NCI-H1694 (cell line): ENCODE results near the gene OR1L6.

ENCODE experiments used
- DNase-seq: peaks from one replicate; lab custom pipeline; 2025; lab: John Stamatoyannopoulos, UW

OR1L6 gene, protein sequence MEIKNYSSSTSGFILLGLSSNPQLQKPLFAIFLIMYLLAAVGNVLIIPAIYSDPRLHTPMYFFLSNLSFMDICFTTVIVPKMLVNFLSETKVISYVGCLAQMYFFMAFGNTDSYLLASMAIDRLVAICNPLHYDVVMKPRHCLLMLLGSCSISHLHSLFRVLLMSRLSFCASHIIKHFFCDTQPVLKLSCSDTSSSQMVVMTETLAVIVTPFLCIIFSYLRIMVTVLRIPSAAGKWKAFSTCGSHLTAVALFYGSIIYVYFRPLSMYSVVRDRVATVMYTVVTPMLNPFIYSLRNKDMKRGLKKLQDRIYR

DNA sequence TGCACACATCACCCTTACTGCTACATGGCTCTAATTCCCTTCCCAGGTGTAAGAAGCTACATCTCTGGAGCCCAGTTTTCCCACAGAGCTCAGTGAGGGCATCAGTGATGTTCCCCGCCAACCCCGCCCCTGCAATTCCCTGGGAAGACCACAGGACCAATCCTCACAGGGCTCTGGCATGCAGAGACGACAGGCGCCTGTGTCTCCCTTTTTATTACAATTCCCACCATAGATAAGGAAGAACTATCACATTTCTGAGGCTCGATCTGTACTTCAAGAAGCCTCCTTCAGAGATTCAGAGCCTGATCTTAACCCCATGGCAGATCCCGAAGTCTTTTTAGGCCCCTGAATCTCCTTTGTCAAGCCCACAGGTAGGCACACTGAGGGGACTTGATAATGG is at the start of gene OR1L6:
Gene OR1L6, plus strand, starts transcription at position 301 of the 400 bp plus-strand sequence. CDS start 7,545 bp downstream, outside the sequence.
- DNase-seq, result no peak

GRCh38 chr9:122695696-122696095 is 46.4 kb upstream of the OR1L6 start:
- no peak for DNase-seq

DNA sequence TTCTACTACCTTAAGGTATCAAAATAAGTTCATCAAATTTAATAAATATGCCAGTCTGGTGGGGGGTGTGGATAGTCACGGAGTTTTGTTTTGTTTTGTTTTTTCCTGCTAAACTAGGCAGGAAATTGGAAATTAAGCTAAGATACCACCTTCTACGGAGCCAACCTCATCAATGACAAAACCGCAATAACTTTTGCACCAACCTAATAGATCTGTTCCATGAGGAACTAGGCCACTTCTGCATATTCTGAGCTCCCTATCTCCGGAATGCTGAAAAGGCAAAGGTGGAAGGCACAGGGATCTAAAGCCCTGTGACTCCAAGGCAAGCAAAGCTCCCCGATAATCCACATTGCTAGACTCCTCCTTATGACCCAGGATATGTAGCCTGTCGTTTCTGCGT is 24.1 kb upstream of the OR1L6 start:
- DNase-seq, result no peak

DNA sequence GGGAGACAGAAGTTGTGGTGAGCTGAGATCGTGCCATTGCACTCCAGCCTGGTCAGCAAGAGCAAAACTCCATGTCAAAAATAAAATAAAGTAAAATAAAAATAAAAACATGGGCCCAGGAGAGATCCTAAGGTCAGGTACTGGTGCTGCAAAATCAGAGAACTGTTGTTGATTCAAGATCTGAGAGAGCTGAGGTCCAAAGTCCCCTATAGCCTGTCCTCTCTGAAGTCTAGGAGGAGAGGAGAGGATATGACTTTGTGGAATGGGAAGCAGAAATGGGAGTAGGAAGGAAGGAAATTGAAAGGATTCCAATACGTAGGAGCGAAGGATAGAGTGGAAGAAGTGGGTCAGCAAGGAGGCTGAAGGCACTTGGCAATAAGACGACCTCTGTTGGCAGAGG is 22.9 kb upstream of the OR1L6 start:
- no peak for DNase-seq

- no peak for DNase-seq
These were observed 18.4 kb upstream of the OR1L6 start, which contains the start of gene OR1L4 for GRCh38 chr9:122723690-122724089. OR1L4 (plus strand) TSS chr9:122723990; CDS start chr9:122723990, 0 bp downstream.

DNA sequence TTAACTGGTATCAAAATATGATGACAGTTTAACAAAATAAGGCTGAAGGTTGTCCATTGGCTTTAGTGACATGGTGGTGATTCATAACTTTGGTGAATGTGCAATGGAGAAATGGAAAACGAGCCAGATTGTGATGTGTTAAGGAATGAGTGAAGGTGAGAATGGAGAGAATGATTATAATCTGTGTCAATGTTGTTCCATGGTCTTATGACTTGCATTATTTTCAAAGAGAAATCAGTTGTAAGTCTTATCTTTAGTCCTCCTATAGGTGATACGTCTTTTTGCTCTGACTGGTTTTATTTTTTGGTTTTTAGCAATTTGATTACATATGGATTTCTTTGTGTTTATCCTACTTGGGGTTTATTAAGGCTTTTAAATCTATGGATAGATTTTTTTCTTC is 12.7 kb downstream of the OR1L6 start:
- DNase-seq, result no peak

DNA sequence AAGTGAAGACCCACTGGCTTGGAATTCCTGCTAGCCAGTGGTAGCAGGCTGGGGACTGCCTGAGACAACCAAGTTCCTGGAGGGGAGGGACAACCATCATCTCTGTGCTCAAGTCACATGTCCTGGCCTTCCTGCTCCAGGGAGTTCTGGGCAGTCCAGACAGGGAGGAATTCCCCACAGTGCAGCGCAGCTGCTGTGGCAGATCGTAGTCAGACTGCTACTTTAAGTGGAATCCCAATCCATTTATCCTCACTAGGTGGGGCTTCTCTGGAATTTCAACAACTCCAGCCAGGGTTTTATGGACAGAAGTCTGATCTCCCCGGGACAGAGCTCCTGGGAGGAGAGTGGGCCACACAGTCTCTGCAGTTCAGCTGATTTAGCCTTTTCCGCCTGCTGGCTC is 25.7 kb downstream of the OR1L6 start:
- DNase-seq, result no peak

DNA sequence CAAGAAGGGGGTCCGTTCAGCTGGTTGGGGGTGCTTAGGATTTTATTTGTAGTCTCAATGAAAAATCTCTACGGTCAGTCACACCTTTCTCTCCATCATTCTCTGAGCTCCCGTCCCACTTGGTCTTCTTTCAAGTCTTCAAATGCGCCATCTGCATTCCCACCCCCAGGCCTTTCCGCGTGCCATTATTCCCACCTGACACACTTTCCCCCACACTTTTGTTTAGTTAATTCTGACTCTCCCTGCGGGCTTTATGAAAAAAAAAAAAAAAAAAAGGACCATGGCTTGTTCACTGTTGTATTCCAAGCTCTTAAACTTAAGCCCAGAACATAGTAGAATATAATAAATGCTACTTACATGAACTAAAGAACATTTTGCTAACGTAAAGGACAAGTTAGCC is 34.9 kb downstream of the OR1L6 start:
- DNase-seq, result no peak

DNA sequence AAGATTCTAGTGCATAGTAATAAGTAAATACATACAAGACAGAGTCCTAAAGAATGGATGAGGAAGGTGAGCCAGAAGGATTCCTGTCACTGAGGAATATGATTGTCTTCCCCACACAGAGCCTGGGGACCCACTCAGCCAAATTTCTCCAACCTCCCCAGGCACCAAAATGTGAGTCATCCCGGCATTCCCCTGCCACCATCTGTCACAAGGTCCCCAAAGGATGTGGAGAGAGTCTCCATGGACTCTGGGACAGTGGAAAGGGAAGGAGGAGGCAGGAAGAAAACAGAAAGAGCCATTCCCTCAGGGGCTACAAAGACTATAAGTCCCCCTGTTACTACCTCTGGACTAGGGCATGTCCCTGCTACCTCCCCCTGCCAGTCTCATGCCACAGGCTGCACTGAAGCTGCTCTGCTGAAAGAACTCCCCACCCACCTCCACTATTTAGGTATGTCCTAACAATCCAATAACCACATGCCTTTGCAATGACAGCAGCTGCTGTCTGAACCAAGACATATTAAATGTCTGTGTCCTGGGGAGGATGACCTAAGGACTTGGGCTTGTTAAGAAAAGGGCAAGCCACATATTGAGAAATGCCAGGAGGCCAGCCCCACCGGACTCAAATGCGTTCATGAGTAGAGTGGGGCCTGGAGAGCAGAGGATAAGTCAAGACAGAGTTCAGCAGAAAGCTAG is 36.0 kb downstream of the OR1L6 start:
- no peak for DNase-seq

DNA sequence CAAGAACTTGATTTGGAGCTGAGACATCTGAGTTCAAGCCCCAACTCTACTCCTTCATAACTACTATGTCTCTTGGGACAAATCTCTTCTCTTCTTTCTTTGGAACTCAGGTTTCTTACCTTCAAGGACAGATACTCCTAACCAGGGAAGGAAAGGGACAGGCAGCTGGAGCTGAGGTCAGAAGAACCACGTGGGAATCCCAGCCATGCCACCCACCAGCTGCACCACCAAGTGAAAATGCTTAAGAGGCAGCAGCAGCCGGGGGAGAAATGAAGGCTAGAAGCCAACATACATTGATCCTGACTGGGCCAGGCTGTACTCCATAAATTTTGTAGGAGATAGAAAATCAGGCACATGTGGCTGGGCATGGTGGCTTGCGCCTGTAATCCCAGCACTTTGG is 37.1 kb downstream of the OR1L6 start:
- no peak for DNase-seq

GRCh38 chr9:122780026-122780425 is 37.9 kb downstream of the OR1L6 start:
- DNase-seq, result no peak

DNA sequence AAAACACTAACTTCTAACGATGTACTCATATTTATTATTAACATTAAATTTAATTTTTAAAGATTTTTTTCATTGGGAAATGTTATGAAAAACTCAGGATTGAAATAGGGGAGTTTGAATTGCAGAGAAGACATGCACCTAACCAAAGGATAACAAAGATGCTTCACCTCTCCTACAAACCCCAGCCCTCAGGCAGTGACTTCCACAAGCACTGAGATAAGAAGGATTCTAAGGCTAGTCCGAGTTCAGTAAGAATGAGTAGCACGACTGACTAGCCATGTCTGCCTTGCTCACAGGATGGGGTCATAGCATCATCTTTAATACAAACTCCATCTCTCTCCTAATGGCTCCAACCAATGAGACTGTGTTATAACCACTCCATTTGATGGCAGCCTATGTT is 39.6 kb downstream of the OR1L6 start:
- DNase-seq, result no peak

GRCh38 chr9:122785269-122785668 is 43.2 kb downstream of the OR1L6 start:
- no peak for DNase-seq

- DNase-seq, result no peak
These were observed 44.2 kb downstream of the OR1L6 start for GRCh38 chr9:122786338-122786737.

DNA sequence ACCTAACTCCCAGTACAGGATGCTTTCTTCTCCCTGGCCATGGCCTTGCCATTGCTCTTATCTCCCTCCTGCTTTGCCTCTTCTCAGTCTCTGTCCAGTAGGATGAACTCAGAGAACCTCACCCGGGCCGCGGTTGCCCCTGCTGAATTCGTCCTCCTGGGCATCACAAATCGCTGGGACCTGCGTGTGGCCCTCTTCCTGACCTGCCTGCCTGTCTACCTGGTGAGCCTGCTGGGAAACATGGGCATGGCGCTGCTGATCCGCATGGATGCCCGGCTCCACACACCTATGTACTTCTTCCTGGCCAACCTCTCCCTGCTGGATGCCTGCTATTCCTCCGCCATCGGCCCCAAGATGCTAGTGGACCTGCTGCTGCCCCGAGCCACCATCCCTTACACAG is 46.7 kb downstream of the OR1L6 start, which contains the start of gene OR5C1:
Gene OR5C1, plus strand, starts transcription at position 103 of the 400 bp plus-strand sequence. Its CDS starts 0 bp downstream, at position 103.
- DNase-seq, result no peak

DNA sequence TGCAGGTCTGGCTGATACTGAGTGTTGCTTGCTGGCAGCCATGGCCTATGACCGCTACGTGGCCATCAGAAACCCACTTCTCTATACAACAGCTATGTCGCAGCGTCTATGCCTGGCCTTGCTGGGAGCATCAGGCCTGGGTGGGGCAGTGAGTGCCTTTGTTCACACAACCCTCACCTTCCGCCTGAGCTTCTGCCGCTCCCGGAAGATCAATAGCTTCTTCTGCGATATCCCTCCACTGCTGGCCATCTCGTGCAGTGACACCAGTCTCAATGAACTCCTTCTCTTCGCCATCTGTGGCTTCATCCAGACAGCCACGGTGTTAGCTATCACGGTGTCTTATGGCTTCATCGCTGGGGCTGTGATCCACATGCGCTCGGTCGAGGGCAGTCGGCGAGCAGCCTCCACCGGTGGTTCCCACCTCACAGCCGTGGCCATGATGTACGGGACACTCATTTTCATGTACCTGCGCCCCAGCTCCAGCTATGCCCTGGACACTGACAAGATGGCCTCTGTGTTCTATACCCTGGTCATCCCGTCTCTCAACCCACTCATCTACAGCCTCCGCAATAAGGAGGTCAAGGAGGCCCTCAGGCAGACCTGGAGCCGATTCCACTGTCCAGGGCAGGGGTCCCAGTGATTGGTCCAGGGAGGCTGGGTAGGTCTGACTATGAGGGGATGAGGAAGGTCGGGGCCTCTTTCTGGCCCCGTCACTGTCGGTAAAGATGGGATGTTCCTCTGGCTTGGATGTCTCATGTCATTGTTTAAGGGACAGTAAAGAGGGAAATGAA is 47.3 kb downstream of the OR1L6 start:
- no peak for DNase-seq

DNA sequence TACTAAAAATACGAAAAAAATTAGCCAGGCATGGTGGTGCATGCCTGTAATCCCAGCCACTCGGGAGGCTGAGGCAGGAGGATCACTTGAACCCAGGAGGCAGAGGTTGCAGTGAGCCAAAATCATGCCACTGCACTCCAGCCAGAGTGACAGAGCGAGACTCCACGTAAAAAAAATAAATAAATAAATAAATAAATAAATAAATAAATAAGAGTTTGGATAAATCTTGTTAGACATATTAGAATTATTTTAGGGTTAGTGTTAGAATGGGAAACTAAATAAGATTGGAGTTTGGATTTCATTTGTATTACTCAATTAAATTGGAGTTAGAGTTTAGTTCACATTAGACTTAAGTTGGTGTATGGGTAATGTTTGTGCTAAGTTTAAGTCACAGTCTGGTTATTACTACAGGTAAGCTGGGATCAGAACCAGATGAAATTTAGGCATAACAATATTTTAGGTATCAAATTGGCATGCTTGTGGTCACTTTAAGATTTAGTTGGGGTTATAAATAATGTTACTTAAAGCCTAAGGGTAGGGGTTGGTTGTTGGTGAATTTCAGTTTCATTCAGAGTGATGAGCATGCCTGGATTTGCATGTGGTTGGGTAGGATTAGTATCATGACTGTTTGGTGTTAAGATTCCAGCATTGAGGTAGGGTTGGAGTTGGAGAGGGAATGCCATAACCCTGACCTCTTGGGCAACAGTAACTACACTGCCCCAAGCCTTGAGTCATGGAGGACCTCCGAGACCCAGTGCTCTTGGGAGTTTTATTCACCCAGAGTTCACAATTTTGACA is 50.0 kb downstream of the OR1L6 start:
- no peak for DNase-seq

GRCh38 chr9:122797316-122798063 is 55.4 kb downstream of the OR1L6 start:
- DNase-seq, result no peak
